ENCODE results near the gene ITPR1. TPM values are rescaled to one million over a fixed set of nuclear protein-coding genes. Genes with fewer than 3 reads are reported as not detected.
A peak's percentile ranks its signal among the peaks of the same experiment; 100 is the strongest.

The ITPR1 gene
- total RNA-seq, 4 donors from 2014 or later = 184 to 305 (median 218) TPM

DNA sequence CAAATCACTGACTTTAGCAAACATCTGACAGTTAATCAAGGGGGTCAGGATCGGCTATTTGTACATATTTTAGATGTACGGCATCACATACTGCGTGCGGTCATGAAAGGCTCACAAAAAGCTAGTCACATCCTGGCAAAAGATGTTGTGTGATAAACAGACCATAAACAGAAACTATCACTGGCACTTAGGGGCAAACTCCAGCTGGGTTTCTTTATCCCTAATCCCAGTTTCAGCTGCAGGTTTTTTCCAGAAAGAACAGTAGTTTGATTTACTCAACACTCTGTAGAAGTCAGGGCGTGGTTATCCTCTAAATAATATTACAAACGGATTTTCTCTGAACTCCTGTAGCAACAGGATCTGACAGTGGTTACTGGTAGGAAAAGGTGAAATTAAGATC lies 373.7 kb downstream of the ITPR1 start:
- WGBS, 2 donors (ENCODE audit: low coverage in 1 of 2) = 27 to 51% methylated on average over 6 of the region's 6 CpGs
- Histone ChIP-seq H3K4me1 (peaks cover 3 to 37% (median 10%) of the 10 kb centered on the region in 3 donors), H3K9me3 (peaks cover 0 to 1% (median 0%) of the 10 kb centered on the region in 3 donors), H3K36me3 (no peaks in the 10 kb centered on the region), H3K27ac (peak overlapping the region; percentile 90 to 96 (median 94)), H3K27me3 (no peaks in the 10 kb centered on the region), H3K4me3 (no peak overlapping the region)
- no peak for ATAC-seq
- TF ChIP-seq POLR2AphosphoS5 (IDR thresholded peaks at IDR 0.05) (peak; percentile 65), EP300 (IDR thresholded peaks at IDR 0.05) (no peak), POLR2A (IDR thresholded peaks at IDR 0.05) (no peak)
- TF ChIP-seq, protein P1, sequence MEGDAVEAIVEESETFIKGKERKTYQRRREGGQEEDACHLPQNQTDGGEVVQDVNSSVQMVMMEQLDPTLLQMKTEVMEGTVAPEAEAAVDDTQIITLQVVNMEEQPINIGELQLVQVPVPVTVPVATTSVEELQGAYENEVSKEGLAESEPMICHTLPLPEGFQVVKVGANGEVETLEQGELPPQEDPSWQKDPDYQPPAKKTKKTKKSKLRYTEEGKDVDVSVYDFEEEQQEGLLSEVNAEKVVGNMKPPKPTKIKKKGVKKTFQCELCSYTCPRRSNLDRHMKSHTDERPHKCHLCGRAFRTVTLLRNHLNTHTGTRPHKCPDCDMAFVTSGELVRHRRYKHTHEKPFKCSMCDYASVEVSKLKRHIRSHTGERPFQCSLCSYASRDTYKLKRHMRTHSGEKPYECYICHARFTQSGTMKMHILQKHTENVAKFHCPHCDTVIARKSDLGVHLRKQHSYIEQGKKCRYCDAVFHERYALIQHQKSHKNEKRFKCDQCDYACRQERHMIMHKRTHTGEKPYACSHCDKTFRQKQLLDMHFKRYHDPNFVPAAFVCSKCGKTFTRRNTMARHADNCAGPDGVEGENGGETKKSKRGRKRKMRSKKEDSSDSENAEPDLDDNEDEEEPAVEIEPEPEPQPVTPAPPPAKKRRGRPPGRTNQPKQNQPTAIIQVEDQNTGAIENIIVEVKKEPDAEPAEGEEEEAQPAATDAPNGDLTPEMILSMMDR (IDR thresholded peaks at IDR 0.05) = no peak

DNA sequence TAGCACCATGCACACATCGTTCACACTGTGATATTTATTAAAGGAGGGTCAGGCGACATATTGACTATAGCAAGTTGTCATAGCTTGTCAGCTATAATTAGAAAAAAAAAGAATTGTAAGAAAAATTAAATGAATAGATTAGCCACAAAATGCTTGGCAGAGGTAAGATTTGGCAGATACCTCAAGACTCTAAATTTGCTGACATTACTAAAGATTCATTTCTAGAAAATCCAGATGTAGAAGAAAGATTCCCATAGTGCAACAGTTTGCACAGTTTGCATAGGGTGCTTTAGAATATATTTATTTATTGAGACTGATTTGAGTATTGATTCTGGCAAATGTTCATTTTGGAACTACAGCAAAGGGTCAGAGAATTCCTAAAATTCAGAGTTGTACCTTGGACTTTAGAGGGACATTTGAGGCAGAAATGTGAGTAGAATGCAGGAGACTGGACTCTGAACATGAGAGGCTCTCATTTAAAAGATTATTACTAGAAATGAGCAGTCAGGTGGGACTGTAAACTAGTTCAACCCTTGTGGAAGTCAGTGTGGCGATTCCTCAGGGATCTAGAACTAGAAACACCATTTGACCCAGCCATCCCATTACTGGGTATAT lies 384.1 kb downstream of the ITPR1 start:
- WGBS, 2 donors (ENCODE audit: low coverage in 1 of 2) = 78 to 82% methylated on average over 3 of the region's 3 CpGs

DNA sequence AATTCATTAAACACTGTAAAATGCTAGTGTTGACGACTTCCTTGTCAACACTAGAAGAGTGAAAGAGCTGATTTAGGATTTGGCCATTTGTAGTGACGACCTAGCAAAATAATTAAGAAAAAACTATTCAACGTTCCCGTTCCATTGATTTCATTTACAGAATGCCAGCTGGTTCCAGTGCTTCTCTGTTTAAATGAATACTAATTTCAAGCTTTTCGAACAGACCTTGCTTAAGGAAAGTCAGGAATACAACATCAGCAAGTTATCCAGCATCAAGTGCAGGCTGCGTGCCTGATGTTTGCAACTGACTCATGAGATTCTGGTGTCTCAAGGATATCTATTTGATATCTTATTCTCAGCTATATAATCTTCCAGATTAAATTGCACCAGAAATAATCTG lies 387.7 kb downstream of the ITPR1 start:
- Histone ChIP-seq H3K27me3 (no peaks in the 10 kb centered on the region), H3K4me1 (peaks cover 0 to 13% (median 0%) of the 10 kb centered on the region in 3 donors), H3K36me3 (no peaks in the 10 kb centered on the region), H3K27ac (no peak overlapping the region), H3K9me3 (no peaks in the 10 kb centered on the region), H3K4me3 (no peak overlapping the region)
- TF ChIP-seq POLR2AphosphoS5 (IDR thresholded peaks at IDR 0.05) (no peak), POLR2A (IDR thresholded peaks at IDR 0.05) (no peak), EP300 (IDR thresholded peaks at IDR 0.05) (no peak)
- TF ChIP-seq, protein P1 (IDR thresholded peaks at IDR 0.05) = no peak
- ATAC-seq = no peak
- 80 to 87% methylated on average over 6 of the region's 6 CpGs for WGBS, 2 donors (ENCODE audit: low coverage in 1 of 2)

More for the DNA sequence above, 384.1 kb downstream of the ITPR1 start:
- H3K36me3 ChIP-seq = no peaks in the 10 kb centered on the region
- H3K4me3 ChIP-seq = no peak overlapping the region
- no peaks in the 10 kb centered on the region for H3K9me3 ChIP-seq
- H3K27me3 ChIP-seq = no peaks in the 10 kb centered on the region
- H3K27ac ChIP-seq = no peak overlapping the region
- TF ChIP-seq, protein P1 (IDR thresholded peaks at IDR 0.05) = no peak
- TF ChIP-seq EP300 (IDR thresholded peaks at IDR 0.05) (no peak), POLR2AphosphoS5 (IDR thresholded peaks at IDR 0.05) (no peak), POLR2A (IDR thresholded peaks at IDR 0.05) (no peak)
- no peak for ATAC-seq
- H3K4me1 ChIP-seq = no peaks in the 10 kb centered on the region

DNA sequence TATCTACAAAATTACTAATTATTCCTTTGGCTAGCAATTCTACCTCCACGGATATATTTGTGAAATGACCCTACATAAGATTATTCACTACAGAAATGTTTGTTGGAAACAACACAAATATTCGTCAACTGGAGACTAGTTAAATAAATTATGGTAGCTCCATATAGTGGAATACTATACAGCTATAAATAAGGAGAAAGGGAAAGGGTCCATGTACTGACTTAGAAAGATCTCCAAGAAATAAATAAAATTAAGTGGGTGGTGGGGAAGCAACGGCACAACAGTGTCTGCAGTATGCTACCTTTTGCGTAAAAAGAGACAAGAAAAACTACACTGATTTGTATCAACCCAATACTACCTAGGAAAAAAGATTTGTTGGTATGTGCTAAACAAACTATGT lies 389.4 kb downstream of the ITPR1 start:
- TF ChIP-seq, protein P1 (IDR thresholded peaks at IDR 0.05) = no peak
- TF ChIP-seq EP300 (IDR thresholded peaks at IDR 0.05) (no peak), POLR2A (IDR thresholded peaks at IDR 0.05) (no peak), POLR2AphosphoS5 (IDR thresholded peaks at IDR 0.05) (no peak)
- WGBS, 2 donors (ENCODE audit: low coverage in 1 of 2) = 93 to 98% methylated on average over 4 of the region's 4 CpGs
- Histone ChIP-seq H3K9me3 (no peaks in the 10 kb centered on the region), H3K4me3 (no peak overlapping the region), H3K36me3 (no peaks in the 10 kb centered on the region), H3K27ac (no peak overlapping the region), H3K27me3 (no peaks in the 10 kb centered on the region), H3K4me1 (peaks cover 0 to 13% (median 0%) of the 10 kb centered on the region in 3 donors)
- no peak for ATAC-seq

DNA sequence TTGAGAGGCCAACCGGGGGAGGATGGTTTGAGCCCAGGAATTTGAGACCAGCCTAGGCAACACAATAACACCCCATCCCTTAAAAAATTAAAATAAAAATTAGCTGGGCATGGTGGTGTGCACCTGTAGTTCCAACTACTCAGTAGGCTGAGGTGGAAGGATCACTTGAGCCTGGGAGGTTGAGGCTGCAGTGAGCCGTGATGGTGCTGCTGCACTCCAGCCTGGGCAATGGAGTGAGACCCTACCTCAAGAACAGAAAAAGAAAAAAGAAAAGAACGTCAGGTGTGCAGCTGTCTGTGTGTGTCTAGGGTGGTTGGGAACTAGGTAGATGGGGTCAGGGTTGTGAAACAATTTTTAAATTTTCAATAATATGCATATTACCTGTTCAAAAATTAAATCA lies 389.9 kb downstream of the ITPR1 start:
- H3K4me3 ChIP-seq = no peak overlapping the region
- H3K27me3 ChIP-seq = no peaks in the 10 kb centered on the region
- H3K9me3 ChIP-seq = no peaks in the 10 kb centered on the region
- no peaks in the 10 kb centered on the region for H3K36me3 ChIP-seq
- H3K27ac ChIP-seq = no peak overlapping the region
- ATAC-seq = no peak
- TF ChIP-seq POLR2AphosphoS5 (IDR thresholded peaks at IDR 0.05) (no peak), POLR2A (IDR thresholded peaks at IDR 0.05) (no peak), EP300 (IDR thresholded peaks at IDR 0.05) (no peak)
- TF ChIP-seq, protein P1 (IDR thresholded peaks at IDR 0.05) = no peak
- H3K4me1 ChIP-seq = peaks cover 0 to 13% (median 0%) of the 10 kb centered on the region in 3 donors
- 92 to 100% methylated on average over 2 to 3 of the region's 3 CpGs for WGBS, 2 donors (ENCODE audit: low coverage in 1 of 2)

All from gastroesophageal sphincter (tissue), 4 donors.